NCI-H2107 (cell line): Measurements from ENCODE around the gene ITGA1.
"Not testable (repeated sequence)": the region's sequence is repeated elsewhere in the genome, so short reads cannot be mapped to it uniquely, and the experiment has no call there.

Experiments
- DNase-seq: peaks from one replicate; lab custom pipeline; 2025; lab: John Stamatoyannopoulos, UW

Gene ITGA1

DNA sequence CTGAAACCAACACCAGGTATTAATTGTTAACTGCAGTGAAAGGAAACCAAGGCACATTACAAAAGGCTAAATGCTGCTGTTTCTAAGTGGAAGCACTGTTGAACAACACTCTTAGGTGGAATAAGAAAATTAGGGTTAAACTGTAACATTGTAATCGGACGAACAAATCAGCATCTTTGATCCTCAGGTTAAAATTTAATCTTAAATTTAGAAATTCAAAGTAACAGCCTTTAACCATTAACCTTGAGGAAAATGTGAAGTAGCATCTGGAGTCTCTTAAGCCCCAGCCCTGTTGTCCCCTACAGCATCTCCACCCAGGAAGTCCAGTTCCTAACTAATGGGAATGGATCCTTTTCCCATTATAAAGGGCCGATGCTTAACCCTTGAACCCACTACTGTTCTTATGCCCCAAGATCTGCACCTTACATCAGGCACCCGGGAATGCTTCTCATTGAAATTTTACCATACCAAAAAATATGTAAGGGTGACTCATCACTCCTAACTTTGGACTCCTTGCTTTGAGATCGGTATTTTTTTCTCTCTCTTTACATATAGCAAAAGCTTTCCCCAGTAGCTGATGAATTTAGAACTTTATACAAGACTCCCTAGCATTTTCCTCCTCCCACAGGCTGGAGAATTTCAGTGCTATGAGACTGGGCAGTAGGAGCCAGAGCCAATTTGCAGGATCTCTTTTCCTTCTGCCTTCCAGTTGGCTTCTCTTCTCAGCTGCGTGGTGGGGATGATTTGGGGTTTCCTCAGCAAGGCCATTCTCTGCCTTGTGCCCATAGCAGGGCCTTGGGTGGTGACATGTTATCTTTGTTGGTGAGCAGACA is 169.4 kb downstream of the ITGA1 start:
- DNase-seq: no peak

DNA sequence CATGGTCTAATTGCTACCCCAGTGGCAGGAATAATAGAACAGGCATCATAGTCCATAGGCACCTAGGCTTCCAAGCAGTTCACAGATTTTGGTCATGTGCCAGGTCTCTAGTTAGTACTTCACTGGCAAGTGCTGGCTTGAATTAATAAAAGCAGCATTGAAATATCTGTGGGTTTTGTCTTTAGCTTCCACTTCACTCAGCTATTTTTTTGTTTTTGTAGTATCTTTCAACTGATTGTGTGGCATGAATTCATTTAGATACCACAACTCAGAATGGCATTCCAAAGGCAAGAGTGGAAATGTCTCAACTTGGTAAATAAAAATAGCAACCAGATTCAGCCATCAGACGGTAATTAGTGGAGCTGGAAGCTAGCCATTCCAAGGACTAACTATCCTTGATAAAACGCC is 173.6 kb downstream of the ITGA1 start:
- DNase-seq: peak; percentile 11

- DNase-seq: no peak
Observed at GRCh38 chr5:52963636-52964035, 175.9 kb downstream of the ITGA1 start.

GRCh38 chr5:52964138-52964537 is 176.4 kb downstream of the ITGA1 start:
- DNase-seq: no peak

- not testable (repeated sequence) for DNase-seq
Observed at GRCh38 chr5:52976157-52976556, 188.4 kb downstream of the ITGA1 start.

DNA sequence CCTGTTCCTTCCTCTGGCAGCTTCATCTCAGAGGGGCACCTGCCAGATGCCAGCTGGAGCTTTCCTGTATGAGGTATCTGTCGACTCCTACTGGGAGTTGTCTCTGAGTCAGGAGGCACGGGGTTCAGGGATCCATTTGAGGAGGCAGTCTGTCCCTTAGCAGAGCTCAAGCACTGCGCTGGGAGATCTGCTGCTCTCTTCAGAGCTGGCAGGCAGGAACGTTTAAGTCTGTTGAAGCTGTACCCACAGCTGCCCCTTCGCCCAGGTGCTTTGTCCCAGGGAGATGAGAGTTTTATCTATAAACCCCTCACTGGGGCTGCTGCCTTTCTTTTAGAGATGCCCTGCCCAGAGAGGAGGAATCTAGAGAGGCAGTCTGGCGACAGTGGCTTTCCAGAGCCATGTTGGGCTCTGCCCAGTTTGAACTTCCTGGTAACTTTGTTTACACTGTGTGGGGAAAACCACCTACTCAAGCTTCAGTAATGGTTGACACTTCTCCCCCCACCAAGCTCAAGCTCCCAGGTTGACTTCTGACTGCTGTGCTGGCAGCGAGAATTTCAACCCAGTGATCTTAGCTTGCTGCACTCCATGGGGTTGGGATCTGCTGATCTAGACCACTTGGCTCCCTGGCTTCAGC is 189.7 kb downstream of the ITGA1 start:
- no peak for DNase-seq

- no peak for DNase-seq
Observed at GRCh38 chr5:52981507-52981906, 193.8 kb downstream of the ITGA1 start.

- no peak for DNase-seq
Observed at GRCh38 chr5:52983731-52984636, 196.3 kb downstream of the ITGA1 start.

- no peak for DNase-seq
Observed at GRCh38 chr5:52985306-52985705, 197.6 kb downstream of the ITGA1 start.

GRCh38 chr5:52987711-52988331 is 200.1 kb downstream of the ITGA1 start:
- DNase-seq: no peak

DNA sequence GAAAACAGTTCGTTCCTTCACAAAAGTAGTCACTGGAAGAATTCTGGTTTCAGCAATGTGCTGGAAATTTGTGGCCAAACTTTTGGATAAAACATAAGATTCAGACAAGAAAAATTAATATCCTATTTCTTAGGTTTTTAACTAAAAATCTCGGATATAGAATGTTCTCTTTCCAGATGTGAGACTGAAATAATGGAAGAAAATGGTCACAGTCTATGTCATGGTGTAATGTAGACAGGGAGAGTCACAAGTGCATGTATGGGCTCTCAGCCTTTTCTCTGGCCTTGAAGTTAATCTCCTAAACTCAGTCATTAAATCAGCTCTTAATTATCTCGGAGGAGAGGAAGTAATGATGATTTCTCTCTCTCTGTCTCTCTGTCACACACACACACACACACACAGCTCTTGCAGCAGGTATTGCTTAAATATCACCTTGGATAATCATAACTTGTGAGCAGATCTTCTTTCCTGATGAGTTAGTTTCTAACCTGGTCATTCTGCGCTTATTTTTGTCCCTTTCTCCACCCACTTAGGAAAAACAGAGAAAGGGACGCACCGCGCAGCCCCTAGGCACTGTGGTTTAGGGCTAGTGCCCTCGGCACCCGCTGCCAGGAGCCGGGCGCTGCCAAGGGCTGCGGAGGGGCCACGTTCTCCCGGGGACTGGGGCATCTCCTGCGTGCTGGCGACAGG is 200.8 kb downstream of the ITGA1 start:
- no peak for DNase-seq

DNA sequence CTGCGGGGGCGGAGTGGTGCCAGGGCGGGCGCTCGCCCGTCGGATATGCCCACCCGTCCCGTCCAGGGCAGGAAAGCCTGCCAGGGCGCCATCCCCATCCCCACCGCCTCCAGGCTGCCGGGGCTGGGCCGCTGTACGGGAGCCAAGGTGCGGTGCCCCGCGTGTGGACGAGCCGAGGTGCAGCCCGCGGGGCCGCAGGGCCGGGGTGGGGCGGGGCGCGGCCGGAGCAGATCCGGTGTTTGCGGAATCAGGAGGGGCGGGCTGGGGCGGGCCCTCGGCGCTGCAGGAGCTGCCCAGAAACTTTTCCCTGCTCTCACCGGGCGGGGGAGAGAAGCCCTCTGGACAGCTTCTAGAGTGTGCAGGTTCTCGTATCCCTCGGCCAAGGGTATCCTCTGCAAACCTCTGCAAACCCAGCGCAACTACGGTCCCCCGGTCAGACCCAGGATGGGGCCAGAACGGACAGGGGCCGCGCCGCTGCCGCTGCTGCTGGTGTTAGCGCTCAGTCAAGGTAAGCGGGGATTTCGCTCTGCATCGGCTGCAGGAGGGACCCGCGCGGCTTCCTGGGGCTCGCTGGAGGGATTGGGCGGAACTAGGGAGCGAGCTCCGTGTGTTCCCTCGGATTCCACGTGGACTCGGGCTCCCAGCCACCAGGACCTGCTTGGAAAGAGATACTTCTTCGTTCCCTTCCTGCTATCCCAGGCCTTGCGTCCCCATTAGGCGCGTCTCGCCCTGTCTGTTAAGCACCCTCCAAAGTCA is 201.5 kb downstream of the ITGA1 start, which contains the start of gene ITGA2:
Gene ITGA2, plus strand, starts transcription at position 328 of the 756 bp plus-strand sequence. Its CDS starts 117 bp downstream, at position 445.
- DNase-seq: no peak

GRCh38 chr5:52989781-52990527 is 202.2 kb downstream of the ITGA1 start:
- no peak for DNase-seq

DNA sequence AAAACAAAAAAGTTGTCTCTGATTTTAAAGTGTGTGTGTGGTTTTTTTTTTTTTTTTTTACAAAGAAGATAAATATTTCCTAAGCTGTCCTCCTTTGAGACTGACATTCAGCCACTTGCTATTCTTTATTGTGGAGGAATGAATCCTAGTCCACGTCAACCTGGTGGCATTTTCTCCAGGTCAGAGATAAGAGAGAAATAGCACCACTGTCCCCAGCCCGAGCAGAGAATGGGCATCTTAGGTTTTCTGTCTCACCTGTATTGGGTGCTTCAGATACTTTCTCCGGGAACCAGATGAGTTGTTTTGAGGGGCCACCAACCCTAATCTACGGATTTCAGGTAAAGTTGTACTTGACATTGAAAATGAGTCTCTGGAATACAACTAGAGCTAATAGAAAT is 202.8 kb downstream of the ITGA1 start:
- no peak for DNase-seq

DNA sequence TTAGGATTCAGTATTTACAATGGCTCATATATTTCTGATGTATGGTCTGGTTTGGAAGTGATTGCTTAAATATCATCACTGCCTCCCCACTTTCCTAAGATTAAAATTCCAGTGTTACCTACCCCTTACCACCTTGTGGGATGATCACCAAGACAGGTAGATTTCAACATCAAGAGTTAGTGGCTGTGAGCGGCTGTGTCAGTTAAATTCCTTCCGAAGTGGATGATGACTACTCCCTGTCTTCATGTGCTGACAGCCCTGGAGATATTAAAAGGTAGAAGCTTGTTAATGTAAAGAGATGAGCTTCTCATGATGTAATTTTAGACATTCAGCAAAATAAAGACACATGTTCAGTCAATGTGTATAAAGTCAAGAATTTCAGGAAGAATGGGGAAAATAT is 205.7 kb downstream of the ITGA1 start:
- DNase-seq: no peak

GRCh38 chr5:52994266-52994665 is 206.6 kb downstream of the ITGA1 start:
- DNase-seq: no peak

- DNase-seq: no peak
Observed at GRCh38 chr5:52995095-52995494, 207.4 kb downstream of the ITGA1 start.

GRCh38 chr5:52995914-52996313 is 208.2 kb downstream of the ITGA1 start:
- no peak for DNase-seq

GRCh38 chr5:52996979-52997378 is 209.3 kb downstream of the ITGA1 start:
- DNase-seq: no peak

- no peak for DNase-seq
Observed at GRCh38 chr5:52997424-52997823, 209.7 kb downstream of the ITGA1 start.
